G401 (cell line): Measurements from ENCODE around the gene ZNF506. TPM values are rescaled to one million over a fixed set of nuclear protein-coding genes. Genes with fewer than 3 reads are reported as not detected.
"Not testable (repeated sequence)": the region's sequence is repeated elsewhere in the genome, so short reads cannot be mapped to it uniquely, and the experiment has no call there.

Source experiments
- DNase-seq: peaks from one replicate; pipeline ENCODE4 v3.0.0-alpha.2; 2015; ENCODE audit warnings: low spot score
- in situ Hi-C: cut with HindIII; loops from 2 replicates; pipeline ENCODE4 v1.10.0; 2016; ENCODE audit warnings: low sequenced_read_pairs, mixed read lengths
- total RNA-seq: library from RNA; depleted of rRNA; stranded (reverse); fragments of >200 nt; shearing (Covaris generic); gene quantifications from 2 replicates; pipeline ENCODE4 v1.2.3, GENCODE V29; 2014; rRNA removed

Gene ZNF506
- total RNA-seq: not detected in 2 replicates

DNA sequence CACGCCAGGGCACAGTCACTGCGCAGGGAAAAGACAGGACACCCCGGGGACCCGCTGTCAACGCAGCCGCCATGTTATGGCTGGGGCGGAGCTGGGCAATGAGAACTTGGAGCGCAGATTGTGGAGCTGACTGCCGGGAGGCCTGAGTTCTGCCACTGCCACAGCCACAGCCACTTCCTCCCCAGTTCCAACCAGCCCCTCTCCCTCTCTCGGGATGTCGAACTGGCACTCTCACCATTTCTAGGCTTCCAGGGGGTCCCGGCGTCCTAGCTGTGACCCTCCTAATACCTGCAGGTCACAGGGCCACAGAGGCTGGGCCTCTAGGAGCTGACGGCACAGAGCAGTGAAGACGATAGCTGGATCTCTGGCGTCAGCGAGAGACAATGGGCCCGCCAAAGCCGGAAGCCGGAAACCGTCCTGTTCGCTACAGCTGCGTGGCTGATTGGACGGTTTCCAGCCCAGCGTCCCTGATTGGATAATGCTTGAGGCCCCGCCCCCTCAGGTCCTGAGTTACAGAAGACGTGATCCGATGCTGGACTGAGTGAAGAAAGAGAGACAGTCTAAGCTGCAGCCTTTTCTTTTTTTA is at the start of gene ZNF506:
ZNF506 (minus strand) TSS at position 385 of the 586 bp plus-strand sequence; CDS start at position 238, 147 bp downstream.
- in situ Hi-C loops: no loop called here

DNA sequence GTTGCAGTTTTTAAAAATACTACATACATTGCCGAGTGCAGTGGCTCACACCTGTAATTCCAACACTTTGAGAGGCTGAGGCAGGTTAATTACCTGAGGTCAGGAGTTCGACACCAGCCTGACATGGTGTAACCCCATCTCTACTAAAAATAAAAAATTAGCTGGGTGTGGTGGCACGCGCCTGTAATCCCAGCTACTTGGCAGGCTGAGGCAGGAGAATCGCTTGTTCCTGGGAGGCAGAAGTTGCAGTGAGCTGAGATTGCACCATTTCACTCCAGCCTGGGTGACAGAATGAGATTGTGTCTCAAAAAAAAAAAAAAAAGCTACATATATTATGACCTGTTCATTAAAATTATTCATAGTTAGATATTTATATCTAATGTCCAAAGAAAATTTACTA is 48.5 kb upstream of the ZNF506 start:
- DNase-seq, in situ Hi-C loops: not testable (repeated sequence)

More for the DNA sequence above, at the start of gene ZNF506:
- peak; percentile 98 for DNase-seq

DNA sequence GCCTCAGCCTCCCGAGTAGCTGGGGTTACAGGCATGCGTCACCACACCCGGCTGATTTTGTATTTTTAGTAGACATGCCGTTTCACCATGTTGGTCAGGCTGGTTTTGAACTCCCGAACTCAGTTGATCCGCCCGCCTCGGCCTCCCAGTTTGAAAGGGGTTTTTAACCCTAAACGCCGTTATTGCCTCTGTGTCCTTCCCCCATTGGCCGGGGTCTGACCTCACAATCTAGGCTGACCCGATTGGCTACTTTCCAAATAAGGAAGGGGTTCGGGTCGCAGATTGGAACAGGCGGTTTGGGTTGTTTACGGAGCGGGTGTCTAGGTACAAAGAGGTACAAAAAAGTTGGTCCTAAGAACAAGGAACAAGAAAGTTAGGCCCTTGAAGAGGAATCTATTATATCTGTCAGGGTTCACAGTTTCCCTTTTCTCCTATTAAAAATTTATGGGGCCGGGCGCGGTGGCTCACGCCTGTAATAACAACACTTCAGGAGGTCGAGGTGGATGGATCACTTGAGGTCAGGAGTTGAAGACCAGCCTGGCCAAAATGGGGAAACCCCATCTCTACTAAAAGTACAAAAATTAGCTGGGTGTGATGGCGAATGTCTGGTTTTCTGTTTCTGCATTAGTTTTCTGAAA is 45.2 kb upstream of the ZNF506 start:
- in situ Hi-C loops: no loop called here
- DNase-seq: peak; percentile 27

GRCh38 chr19:19865750-19866610 is 44.4 kb upstream of the ZNF506 start, which contains the start of gene ZNF253:
ZNF253 (plus strand) TSS chr19:19865882; CDS start chr19:19865997, 115 bp downstream.
- peak; percentile 99 for DNase-seq
- in situ Hi-C loops: no loop called here

DNA sequence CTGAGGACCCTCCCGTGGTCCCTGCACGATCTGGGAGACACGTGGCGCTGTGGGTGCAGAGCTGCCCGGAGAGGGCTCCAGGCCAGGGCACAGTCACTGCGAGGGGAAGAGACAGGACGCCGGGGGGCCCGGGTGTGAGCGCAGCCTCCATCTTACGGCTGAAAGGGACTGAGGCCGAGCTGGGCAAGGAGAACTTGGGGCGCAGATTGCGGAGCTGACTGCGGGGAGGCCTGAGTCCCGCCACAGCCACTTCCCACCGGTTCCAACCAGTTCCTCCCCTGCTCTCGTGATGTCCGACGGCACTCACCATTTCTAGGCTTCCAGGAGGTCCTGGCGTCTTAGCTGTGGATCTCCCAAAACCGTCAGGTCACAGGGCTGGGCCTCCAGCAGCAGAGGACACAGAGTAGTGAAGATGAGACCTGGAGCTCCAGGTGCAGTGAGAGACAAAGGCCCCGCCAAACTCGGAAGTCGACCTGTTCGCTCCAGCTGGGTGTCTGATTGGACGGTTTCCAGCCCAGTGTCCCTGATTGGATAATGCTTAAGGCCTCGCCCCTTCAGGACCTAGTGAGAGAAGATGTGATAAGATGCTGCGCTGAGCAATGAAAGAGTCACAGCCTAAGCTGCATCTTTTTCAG is 39.3 kb upstream of the ZNF506 start:
- in situ Hi-C loops: no loop called here
- DNase-seq: no peak

DNA sequence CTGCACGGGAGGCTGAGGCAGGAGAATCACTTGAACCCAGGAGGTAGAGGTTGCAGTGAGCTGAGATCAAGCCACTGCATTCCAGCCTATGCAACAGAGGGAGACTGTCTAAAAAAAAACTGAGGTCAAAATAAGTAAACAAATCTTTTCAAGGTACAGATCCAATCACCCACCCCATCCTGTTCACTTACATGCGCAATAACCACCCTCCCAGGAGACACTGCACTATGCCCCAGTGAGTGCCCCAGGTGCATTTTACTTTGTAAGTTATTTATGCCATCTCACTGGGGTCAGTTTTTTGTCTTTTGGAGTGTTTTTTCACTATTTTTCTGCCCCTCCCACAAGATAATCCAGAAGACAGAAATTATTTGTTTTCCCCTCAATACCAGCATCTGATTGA is 37.2 kb upstream of the ZNF506 start:
- in situ Hi-C loops: no loop called here
- no peak for DNase-seq

GRCh38 chr19:19851740-19852139 is 30.2 kb upstream of the ZNF506 start:
- in situ Hi-C loops, DNase-seq: not testable (repeated sequence)

- in situ Hi-C loops: no loop called here
- no peak for DNase-seq
These were observed 27.5 kb upstream of the ZNF506 start for GRCh38 chr19:19849056-19849455.

GRCh38 chr19:19847781-19848180 is 26.2 kb upstream of the ZNF506 start:
- no peak for DNase-seq
- in situ Hi-C loops: no loop called here

GRCh38 chr19:19835560-19836038 is 14.0 kb upstream of the ZNF506 start:
- in situ Hi-C loops: no loop called here
- DNase-seq: no peak

DNA sequence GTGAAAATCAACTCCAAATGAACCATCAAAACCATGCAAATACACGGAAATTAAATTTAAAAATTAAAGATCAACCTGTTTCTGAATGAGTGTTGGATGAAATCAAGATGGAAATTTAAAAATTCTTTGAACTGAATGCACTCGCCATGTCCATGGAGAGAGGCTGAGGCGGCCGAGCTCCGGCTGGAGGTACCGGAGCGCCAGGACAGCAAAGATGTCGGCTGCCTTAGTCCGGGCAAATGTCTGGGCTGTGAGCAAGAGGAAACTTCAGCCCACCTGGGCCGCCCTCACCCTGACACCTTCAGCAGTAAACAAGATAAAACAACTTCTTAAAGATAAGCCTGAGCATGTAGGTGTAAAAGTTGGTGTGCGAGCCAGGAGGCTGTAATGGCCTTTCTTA is 5.3 kb upstream of the ZNF506 start:
- no peak for DNase-seq
- in situ Hi-C loops: no loop called here

DNA sequence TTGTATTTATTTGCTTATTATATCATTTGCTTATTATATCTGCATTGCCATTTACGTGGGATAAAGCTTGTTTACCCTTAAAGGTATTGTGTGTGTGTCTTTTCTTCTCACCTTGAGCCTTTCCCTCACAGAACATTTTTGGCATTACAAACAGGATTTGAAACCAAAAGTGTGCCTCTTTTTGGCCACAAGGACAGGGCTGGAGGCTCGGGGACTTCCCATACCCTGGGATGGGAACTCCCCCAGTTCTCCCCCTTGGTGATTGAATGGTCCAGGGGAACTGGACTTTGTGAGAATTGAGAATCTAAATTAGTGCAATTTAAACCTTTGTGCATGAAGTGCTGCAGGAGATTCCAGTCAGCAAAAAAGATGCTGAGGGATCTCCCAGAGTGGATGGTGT is 2.4 kb upstream of the ZNF506 start:
- in situ Hi-C loops: no loop called here
- no peak for DNase-seq

- DNase-seq, in situ Hi-C loops: not testable (repeated sequence)
These were observed 426 bp upstream of the ZNF506 start for GRCh38 chr19:19821976-19822375.

- DNase-seq: no peak
- in situ Hi-C loops: no loop called here
These were observed 703 bp downstream of the ZNF506 start for GRCh38 chr19:19820774-19821320.

GRCh38 chr19:19817357-19817756 is 4.2 kb downstream of the ZNF506 start:
- in situ Hi-C loops: no loop called here
- no peak for DNase-seq

- in situ Hi-C loops: no loop called here
- no peak for DNase-seq
These were observed 4.9 kb downstream of the ZNF506 start for GRCh38 chr19:19816679-19817078.

DNA sequence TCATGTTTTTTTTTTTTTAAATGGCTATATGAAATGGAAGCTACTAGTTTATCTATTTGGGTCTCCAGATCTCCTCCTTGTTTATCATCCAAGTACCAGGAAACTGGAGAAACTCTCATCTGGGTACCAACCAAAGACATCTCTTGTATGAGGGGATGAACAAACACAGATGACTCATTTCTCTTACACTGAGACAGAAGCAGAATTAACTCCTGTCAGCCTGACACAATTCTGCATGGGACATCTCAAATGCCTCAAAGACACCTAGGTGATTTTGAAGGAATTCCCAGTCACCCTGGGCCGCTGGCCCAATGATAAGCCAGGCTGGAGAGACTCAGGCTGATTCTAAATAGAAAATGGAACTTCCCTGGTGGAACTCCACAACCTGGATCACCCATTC is 9.6 kb downstream of the ZNF506 start:
- DNase-seq, in situ Hi-C loops: not testable (repeated sequence)

DNA sequence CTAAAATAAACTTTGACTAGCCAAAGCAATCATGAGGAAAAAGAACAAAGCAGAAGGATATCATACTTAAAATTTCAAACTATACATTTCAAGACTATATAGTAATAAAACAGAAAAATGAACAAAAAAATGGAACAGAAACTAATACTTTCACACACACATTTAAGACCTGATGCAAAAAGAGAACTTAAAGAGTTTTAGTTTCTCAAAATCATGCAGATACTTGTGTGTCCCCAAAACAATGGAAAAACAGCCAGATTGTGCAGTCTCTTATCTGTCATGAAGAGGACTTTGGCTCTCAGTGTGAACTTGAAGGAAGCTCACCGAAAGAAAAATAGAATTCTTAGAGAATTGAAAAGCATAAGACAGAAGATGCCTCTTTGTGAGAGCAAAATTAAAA is 16.1 kb downstream of the ZNF506 start:
- in situ Hi-C loops: no loop called here
- DNase-seq: no peak

DNA sequence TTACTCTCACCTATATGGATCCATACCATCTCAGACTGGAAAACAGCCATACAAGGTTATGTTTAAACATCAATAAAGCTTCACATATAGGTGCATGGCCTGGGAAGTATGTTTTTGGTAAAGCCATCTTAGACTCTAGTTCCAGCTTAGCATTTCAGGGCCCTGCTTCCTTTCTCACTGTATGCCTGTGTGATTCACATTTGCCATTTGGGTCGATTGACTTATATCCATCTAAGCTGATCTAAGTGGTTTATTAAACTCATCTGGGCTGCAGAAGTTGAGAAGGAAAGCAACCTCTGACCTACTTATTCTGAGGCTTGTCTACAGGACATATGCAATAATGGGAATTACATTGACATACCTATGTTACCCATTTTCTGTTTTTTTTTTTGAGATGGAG is 33.5 kb downstream of the ZNF506 start:
- in situ Hi-C loops: no loop called here
- no peak for DNase-seq
